Right renal cortex interstitium (tissue), 3 donors: ENCODE data around the gene GOLT1A. TPM values are rescaled to one million over a fixed set of nuclear protein-coding genes. Genes with fewer than 3 reads are reported as not detected.
"Not testable (repeated sequence)": the region's sequence is repeated elsewhere in the genome, so short reads cannot be mapped to it uniquely, and the experiment has no call there.

Source experiments
- DNase-seq, 3 donors: peaks; one replicate each; pipeline ENCODE4 v3.0.0-alpha.2; 2013; ENCODE audit warnings: low read depth in 3 of 3, low spot score in 2 of 3
- polyA plus RNA-seq, 3 donors: library from polyadenylated mRNA; unstranded; fragments of 120-200 nt; gene quantifications; one replicate each; pipeline ENCODE4 v1.2.1, GENCODE V29; 2013; ENCODE audit not compliant: insufficient read length in 3 of 3

The GOLT1A gene
- polyA plus RNA-seq, 3 donors, result 2.8 to 4.1 (median 3.7) TPM

- DNase-seq, result no peak
Measured at GRCh38 chr1:204249736-204250427, 36.1 kb upstream of the GOLT1A start.

DNA sequence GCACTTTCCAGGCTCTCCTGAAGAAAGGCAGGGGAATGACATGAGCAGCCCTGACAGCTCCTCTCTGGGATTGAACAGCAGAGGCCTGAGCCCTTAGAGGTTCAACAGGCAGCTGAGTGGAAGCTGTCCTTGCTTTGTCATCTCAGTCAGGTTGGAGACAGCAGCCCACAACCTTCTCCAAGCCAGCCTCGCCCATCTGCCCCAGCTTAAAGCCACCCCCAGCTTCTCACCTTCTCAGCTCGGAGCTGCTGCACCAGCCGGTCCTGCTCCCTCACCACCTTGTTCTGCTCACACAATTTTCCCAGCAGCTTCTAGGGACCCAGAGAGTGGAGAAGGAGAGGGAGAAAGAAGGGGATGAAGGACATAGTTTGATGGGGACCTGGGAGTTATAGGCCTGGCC lies 35.2 kb upstream of the GOLT1A start:
- no peak for DNase-seq

DNA sequence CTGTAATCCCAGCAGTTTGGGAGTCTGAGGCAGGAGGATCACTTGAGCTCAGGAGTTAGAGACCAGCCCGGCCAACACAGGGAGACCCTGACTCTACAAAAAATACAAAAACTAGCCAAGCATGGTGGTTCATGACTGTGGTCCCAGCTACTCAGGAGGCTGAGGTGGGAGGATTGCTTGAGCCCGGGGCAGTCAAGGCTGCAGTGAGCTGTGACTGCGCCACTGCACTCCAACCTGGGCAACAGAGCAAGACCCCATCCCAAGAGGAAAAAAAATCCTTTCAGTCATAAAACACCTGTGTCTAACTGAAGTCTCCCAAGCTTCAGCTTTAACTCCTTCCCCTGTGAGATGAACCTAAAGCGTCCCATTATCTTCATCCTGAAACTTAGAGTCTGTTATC lies 33.1 kb upstream of the GOLT1A start:
- no peak for DNase-seq

DNA sequence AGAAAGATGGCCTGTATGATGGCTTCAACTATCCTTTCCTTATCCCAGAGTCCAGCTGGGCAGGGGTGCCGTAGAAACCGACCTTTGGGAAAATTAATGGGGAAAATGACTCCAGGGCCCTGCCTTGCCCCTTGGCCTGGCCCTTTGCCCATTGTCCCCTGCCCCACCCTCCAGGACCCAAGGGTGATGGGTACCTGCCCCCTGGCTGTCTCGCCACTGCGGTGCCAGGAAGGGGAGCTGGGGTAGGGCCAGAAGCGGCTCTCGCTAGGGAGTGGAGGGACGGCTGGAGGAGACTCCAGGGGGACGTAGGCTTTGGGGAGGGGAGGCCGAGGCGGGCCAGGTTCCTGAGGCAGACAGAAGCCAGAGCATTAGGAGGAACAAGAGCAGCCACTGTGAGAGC lies 29.1 kb upstream of the GOLT1A start:
- DNase-seq, result no peak

GRCh38 chr1:204241914-204242313 lies 28.1 kb upstream of the GOLT1A start:
- DNase-seq, result no peak

DNA sequence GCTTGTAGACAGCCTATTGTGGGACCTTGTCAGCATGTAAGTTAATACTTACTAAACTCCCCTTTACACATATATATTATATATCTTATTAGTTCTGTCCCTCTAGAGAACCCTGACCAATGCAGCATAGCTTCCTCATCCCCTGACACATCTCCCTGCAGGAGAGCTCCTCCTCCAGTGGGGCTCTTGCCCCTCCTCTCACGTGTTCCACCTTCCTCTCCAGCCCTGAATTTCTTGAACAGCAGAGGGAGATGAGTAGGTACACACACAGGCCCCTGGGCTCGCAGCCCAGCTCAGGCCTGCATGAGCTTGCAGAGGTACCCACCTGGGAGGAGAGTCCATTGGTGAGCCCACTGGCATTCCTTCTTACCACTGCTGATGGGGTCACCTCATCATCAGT lies 27.3 kb upstream of the GOLT1A start:
- no peak for DNase-seq

DNA sequence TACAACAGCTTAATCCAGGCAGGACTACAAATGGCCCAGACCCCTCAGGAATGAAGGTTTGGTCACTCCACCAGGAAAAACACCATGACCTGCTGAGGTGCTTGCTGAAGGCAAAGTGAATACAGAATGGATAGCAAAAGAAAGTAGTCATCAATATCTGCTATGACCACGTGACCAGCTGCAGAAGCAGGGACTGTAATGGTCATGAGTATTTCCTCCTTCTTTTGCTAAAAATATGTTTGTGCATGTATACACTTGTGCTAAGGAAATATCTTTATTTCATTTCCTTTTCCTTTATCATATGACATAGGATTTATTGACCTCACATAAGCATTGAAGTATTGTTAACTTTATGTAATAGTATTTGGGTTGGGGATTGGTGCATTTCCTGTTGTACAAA lies 26.4 kb upstream of the GOLT1A start:
- no peak for DNase-seq

DNA sequence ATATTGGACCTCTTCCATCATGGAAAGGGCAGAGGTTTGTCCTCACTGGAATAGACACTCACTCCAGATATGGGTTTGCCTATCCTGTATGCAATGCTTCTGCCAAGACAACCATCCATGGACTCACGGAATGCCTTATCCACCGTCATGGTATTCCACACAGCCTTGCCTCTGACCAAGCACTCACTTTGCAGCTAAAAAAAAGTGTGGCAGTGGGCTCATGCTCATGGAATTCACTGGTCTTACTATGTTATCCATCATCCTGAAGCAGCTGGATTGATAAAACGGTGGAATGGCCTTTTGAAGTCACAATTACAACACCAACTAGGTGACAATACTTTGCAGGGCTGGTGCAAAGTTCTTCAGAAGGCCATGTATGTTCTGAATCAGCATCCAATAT lies 25.6 kb upstream of the GOLT1A start:
- DNase-seq, result not testable (repeated sequence)

DNA sequence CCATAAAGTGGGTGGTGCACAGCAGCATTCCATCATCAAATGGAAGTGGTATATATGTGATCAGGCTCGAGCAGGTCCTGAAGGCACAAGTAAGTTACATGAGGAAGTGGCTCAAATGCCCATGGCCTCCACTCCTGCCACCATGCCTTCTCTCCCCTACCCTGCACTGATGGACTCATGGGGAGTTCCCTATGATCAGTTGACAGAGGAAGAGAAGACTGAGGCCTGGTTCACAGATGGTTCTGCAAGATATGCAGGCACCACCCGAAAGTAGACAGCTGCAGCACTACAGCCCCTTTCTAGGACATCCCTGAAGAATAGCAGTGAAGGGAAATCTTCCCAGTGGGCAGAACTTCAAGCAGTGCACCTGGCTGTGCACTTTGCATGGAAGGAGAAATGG lies 24.7 kb upstream of the GOLT1A start:
- DNase-seq, result not testable (repeated sequence)

- DNase-seq, result not testable (repeated sequence)
Measured at GRCh38 chr1:204237515-204237914, 23.7 kb upstream of the GOLT1A start.

DNA sequence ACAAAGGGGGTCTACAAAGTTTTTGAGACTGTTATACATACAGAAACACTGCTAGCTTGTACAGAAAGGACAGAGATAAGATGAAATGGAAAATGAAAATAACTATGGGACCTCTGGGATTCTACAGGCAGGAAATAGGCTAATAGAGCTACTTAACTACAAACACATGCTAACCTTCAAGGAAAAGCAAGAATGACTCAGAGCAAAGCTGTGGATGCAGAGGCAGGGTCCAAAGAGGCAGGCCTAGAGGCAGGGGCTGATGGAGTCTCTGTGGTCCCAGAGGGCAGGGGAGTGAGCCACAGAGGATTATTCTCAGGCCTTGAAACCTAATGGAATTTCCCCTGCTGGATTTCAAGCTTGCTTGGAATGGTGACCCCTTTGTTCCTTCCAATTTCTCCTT lies 18.7 kb upstream of the GOLT1A start:
- DNase-seq, result no peak

GRCh38 chr1:204230211-204230610 lies 16.4 kb upstream of the GOLT1A start:
- no peak for DNase-seq

DNA sequence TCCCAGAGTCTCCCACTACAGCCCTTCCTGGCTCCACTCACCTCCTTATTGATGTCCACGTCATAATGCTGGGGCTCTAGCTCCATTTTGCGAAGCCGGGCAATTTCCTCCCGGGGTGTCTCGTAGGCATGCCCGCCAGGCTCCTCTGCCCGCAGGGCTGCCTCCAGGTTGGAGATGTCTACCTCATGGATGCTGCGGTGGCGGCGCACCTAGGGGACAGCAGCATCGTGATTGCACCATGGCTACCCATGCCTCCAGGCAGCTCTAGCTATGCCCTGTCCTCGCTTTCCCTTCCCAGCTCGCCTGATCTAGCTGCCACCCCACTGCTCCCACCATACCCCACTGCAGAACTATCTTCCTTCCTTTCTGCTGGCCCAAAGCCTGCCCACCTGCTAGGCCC lies 15.1 kb upstream of the GOLT1A start:
- no peak for DNase-seq

DNA sequence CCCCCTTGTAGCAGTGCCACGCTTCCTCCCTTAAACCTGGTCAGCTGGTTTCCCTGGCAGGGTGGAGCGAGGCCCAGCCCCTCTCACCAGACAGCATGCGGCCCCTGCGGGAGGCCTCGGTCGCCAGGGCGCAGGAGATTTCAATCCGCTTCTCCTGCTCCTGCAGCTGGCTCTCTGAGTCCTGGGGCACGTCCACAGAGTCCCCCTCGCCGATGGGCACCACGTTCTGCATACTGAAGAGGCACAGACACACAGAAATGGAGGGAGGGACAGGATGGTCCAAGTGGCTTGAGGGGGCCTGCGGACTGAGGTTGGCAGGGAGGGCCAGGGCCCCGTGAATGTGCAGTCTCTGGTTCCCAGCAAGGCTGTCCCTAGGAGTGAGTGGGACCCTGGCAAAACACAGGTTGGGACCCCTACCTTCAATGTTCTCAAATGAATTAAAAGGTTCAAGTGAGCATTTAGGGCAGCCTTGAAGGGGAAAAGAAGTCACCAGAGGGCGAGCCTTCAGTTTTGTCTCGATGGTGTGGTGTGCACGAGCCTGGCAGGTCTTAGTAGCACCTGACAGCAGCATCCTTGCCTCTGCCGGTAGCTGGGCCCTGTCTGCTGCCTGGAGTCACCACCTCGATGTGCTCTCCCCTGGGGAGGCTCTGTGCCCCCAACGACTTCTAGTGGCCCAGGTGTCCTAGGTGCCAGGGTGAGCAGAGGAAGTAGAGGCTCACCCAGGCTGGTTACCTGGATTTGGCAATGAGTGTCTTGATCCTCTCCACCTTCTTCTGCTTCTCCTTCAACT lies 14.4 kb upstream of the GOLT1A start:
- DNase-seq, result no peak

GRCh38 chr1:204227351-204227750 lies 13.6 kb upstream of the GOLT1A start:
- DNase-seq, result no peak

- DNase-seq, result peak in 1 of 3 donors; percentile 24
Measured at GRCh38 chr1:204225841-204226735, 12.3 kb upstream of the GOLT1A start.

- DNase-seq, result no peak
Measured at GRCh38 chr1:204224655-204225054, 10.9 kb upstream of the GOLT1A start.

DNA sequence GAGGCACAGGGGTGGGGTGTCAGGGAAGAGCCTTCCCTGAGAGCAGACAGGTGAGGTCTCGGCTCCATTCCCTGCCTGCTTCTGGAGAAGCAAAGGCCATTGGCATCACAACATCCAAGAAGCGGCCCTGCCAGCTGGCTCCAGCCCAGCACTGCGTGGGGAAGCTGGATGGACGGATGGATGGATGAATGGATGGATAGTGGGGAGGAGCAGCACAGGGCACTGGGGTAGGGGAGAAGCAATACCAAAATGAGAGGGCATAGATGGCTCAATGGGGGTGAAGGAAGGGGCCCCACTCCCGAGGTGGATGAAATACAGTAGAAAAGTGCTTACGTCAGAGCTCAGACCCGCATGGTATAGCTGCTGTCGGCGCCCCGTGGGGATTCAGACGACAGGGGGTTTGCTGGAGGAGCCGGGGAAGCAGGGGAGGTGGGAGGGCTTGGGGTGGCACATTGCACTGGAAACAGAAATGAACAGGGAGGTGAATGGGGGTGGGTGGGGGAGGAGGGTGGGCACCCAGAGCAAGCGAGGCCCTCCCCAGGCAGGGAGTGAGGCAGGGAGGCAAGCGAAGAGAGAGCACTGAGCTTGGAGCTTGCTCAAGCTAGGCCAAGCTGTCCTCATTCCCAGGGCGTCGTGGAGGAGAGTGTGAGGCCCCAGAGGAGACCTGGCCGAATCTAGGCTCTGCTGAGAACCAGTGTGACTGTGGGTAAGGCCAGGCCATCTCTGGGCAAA lies 9.5 kb upstream of the GOLT1A start:
- no peak for DNase-seq

- DNase-seq, result no peak
Measured at GRCh38 chr1:204222764-204223055, 8.9 kb upstream of the GOLT1A start.

DNA sequence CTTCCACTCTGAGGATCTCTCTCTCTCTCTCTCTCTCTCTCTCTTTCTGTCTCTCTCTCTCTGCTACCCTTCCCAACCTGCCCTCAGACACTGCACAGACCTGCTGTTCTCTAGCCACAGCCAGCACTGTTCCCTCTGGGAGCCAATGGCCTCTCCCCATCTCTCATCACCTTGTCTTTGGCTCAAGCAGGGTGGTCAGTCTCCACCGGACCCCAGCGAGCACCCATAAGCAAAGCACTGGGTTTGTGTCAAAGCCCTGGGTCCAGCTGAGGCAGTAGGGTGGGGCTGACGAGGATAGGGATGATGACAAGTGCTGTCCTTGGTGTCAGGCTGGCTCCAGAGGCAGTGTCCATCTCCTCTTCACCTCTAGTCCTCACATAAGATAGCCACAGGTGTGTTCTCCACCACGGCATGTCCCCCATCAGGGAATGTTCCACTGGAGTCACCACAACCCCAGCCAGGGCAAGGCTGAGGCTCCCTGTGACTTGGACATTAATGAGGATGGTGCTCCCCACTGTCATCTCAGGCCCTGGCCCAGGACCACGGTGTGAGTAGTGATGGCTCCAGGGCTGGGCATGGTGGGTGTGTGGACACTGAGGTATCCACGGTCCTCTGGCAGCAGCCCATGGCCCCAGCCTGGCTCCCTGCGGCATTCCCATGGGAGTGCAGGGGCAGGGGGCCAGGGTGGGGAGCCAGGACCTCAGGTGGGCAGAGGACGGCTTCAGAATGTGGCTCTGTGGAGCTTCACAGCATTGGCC lies 8.4 kb upstream of the GOLT1A start:
- no peak for DNase-seq
